GM12873 (cell line): ENCODE results near the gene LIPT2.

Experiments
- TF ChIP-seq, protein P1 (sequence below): IDR thresholded peaks from 2 replicates; pipeline ENCODE4 v1.5.1; 2012; ENCODE audit warnings: low read depth, mild to moderate bottlenecking, moderate library complexity, low read length, control low read depth; ENCODE audit not compliant: insufficient read depth; ENCODE audit errors: missing control alignments

LIPT2 gene

DNA sequence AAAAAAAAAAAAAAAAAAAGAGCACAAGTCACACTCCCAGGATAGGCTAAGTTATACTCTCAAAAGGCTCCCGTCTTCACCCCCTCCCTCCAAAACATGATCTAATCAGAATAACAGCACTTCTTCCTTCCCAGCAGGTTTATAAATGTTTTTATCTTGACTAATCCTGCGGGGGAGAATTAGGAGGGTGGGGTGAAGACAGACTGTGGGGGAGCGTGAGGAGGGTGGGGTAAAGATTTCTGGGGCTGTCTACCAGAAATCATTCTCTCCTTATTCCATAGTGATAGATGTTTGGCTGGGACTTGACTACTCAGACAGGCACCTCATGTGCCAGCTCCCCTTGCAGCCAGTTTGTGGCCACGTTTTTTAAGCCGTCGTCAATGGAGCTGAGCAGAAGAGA, 43.2 kb downstream of the LIPT2 start:
- TF ChIP-seq, protein P1, sequence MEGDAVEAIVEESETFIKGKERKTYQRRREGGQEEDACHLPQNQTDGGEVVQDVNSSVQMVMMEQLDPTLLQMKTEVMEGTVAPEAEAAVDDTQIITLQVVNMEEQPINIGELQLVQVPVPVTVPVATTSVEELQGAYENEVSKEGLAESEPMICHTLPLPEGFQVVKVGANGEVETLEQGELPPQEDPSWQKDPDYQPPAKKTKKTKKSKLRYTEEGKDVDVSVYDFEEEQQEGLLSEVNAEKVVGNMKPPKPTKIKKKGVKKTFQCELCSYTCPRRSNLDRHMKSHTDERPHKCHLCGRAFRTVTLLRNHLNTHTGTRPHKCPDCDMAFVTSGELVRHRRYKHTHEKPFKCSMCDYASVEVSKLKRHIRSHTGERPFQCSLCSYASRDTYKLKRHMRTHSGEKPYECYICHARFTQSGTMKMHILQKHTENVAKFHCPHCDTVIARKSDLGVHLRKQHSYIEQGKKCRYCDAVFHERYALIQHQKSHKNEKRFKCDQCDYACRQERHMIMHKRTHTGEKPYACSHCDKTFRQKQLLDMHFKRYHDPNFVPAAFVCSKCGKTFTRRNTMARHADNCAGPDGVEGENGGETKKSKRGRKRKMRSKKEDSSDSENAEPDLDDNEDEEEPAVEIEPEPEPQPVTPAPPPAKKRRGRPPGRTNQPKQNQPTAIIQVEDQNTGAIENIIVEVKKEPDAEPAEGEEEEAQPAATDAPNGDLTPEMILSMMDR: no peak

DNA sequence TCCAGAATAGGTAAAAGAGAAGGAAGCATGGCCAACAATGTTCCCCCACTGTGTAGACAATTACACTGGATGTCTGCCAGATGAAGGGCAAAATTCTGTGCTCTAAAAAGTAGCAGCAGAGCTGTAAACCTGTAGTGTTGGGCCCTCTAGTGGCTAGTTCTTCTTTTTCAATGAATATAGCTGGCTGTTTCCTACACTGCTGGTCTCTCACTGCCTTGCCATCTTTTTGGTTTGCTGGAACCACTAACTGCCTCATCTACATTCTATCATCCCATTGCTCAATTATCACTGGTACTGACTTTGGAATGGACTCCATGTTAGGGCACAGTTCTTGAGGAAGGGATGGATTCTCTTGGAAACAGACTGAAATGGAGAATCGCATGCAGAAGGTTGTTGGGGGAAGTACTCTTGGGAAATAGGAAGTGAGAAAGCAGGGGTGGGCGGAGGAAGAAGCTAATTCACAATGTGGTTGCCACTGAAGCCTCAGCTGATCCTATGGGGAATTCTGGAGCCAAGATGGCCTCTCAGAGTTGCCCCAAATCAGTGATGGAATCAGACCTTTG, 44.1 kb downstream of the LIPT2 start:
- TF ChIP-seq, protein P1: peak; percentile 83

GRCh38 chr11:74447720-74448119, 45.8 kb downstream of the LIPT2 start:
- TF ChIP-seq, protein P1: no peak

DNA sequence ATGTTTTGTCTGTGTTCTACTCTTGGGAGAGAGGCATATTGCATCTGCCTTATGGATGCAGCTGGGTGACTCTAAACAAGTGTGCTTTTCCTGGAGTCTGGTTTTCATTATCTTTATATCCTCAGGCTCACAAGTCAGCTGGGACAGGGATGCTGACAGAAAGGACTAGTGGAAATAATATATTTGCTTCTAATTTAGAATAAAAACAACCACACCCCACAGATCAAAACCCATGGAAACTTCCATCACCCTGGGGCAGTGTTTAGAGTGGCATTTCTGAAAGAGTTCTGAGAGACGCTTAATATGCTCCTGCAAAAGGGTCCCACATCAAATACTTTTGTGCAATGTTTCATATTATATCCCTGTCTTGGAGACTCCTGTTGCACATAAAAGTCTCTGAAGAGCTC, 47.0 kb downstream of the LIPT2 start:
- TF ChIP-seq, protein P1: no peak

DNA sequence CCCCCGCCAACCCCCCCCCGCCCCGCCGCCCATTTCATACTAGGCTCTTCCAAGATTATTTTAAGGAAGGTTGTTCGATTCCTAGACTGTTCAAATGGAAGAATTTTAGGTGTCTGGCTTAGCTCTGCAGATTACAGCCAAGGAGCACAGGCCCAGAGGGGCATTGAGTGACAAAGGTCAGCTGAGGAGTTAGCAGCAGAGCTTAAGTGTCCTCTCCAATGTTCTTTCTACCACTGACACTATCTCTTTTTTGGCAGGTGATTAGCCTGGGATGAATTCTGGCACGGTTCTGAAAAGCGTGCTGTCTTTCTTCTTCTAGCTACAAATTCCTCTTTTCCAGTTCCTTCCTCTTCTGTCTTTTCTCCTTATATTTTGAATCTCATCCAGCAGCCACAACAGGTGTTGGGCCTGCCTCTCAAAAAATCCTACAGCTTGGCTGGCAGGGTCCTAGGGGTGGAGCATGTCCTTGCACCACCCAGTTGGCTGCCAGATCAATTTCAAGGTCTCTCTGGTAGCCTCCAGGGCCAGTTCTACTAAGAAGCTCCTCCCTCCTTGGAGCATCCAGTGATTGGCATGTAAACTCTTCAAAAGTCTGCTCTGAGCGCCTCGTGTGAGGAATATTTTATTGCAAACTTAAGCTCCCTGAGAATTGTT, 49.2 kb downstream of the LIPT2 start:
- TF ChIP-seq, protein P1: no peak

DNA sequence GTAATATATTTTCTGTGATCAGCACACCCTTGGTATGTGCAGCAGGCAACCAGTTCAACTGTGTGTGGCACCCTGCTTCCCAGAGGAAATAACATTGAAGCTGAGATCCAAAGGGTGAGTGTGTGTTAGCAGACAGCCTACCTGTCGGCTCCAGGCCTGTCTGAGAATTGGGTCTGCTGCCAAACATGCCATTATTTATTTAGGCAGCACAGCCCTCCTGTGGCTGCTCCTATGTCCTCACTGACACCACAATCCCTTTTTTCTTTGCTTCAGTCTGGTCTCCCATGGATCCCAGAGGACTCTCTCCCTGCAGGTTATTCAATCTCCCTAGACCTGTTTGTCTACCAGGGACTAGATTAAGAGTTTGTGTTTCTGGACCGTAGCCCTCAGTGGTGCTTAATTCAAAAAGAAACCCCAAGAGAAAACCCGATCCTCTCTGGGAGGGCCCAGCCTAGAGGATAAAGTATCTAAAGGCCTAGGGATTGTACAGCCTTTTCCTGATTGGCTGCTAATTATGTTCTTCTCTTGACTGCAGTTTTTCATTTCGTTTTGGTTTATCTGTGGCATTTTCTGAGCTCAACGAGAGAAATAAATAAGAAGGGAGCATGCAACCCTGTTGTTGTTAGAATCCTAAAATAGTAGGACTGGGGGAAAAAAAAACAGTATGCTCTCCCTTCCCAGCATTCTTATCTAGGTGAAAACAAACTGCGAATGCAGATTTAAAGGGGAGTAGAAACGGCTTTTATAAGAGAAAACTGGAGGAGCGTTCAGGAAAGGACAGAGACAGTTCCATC, 50.3 kb downstream of the LIPT2 start:
- TF ChIP-seq, protein P1: no peak

GRCh38 chr11:74442636-74443035, 50.9 kb downstream of the LIPT2 start:
- TF ChIP-seq, protein P1: no peak
